HS-5 (cell line): Measurements from ENCODE around the gene RAP1A.

Experiments used
- DNase-seq: peaks from one replicate; pipeline ENCODE4 v3.0.0-alpha.2; 2012; ENCODE audit warnings: low read depth

The RAP1A gene

GRCh38 chr1:111720274-111720976 is 100.8 kb downstream of the RAP1A start:
- no peak for DNase-seq

GRCh38 chr1:111720977-111721786 is 101.6 kb downstream of the RAP1A start:
- no peak for DNase-seq

GRCh38 chr1:111723091-111723806 is 103.7 kb downstream of the RAP1A start:
- no peak for DNase-seq

- no peak for DNase-seq
Measured at GRCh38 chr1:111723871-111724270, 104.3 kb downstream of the RAP1A start.

GRCh38 chr1:111725192-111725591 is 105.6 kb downstream of the RAP1A start:
- DNase-seq, result no peak

- DNase-seq, result no peak
Measured at GRCh38 chr1:111727056-111727455, 107.5 kb downstream of the RAP1A start.

- DNase-seq, result no peak
Measured at GRCh38 chr1:111729271-111729921, 109.8 kb downstream of the RAP1A start.

- no peak for DNase-seq
Measured at GRCh38 chr1:111729946-111730681, 110.5 kb downstream of the RAP1A start.

GRCh38 chr1:111730706-111731105 is 111.1 kb downstream of the RAP1A start:
- DNase-seq, result no peak

- no peak for DNase-seq
Measured at GRCh38 chr1:111731956-111732355, 112.4 kb downstream of the RAP1A start.

GRCh38 chr1:111732718-111733117 is 113.1 kb downstream of the RAP1A start:
- DNase-seq, result no peak

- DNase-seq, result peak; percentile 91
Measured at GRCh38 chr1:111733183-111733991, 113.8 kb downstream of the RAP1A start.

GRCh38 chr1:111733992-111734341 is 114.4 kb downstream of the RAP1A start:
- DNase-seq, result no peak

GRCh38 chr1:111734426-111734825 is 114.8 kb downstream of the RAP1A start:
- no peak for DNase-seq

GRCh38 chr1:111734856-111735255 is 115.3 kb downstream of the RAP1A start:
- no peak for DNase-seq

GRCh38 chr1:111735321-111735720 is 115.7 kb downstream of the RAP1A start:
- no peak for DNase-seq

GRCh38 chr1:111735858-111736544 is 116.4 kb downstream of the RAP1A start:
- DNase-seq, result no peak

- DNase-seq, result no peak
Measured at GRCh38 chr1:111736548-111737215, 117.1 kb downstream of the RAP1A start.
